ENCODE data around the gene AIF1.

AIF1 gene

DNA sequence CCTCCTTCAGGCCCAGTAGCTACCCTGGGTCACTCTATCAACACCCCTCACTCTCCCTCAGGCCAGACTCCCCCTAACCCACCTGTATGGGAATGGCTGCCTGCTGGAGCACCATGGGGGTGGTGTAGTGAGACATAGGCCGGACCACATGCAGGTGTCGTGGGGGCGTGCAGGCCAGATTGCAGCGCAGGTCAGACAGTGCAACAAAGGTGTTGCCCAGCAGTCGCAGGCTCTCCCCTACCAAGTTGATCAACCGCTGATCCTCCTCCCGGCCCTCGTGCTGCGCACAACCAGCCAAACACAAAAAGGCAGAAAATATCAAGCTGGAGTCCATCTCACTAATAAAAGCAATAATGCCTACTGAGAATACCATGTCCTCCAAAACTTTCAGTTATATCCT lies 30.3 kb downstream of the AIF1 start:
- no peak for DNase-seq

GRCh38 chr6:31651602-31652191 lies 36.7 kb downstream of the AIF1 start:
- no peak for DNase-seq

GRCh38 chr6:31652925-31653724 lies 38.1 kb downstream of the AIF1 start:
- peak; percentile 95 for DNase-seq

DNA sequence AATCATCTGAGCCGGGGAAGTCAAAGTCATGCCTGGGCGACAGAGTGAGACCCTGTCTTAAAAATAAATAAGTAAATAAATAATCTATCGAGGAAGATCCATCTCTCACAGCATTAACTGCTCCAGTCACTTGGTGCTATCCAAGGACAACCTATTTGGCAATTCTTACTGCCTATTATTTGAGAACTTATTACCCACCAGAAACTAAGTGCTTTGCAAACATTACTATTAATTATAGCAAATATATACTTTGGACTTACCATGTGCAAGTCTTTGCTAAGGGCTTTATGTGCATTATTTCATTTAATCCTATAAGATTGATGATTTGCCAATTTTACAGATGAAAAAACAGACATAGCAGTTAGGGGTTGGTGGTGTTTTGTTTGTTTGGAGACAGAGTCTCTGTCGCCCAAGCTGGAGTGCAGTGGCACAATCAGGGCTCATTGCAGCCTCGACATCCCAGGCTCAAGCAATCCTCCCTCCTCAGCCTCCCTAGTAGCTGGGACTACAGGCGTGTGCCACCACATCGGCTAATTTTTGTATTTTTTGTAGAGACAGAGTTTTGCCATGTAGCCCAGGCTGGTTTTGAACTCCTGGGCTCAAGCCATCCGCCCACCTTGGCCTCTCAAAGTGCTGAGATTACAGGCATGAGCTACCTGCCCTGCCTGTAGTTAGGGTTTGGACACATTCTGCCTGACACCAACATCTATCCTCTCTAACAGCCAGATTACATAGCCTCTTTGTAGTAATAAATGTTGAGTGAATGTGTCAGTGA lies 39.7 kb downstream of the AIF1 start:
- no peak for DNase-seq

- DNase-seq, result no peak
Observed at GRCh38 chr6:31655349-31656237, 40.6 kb downstream of the AIF1 start, which contains the start of gene APOM. APOM (plus strand) TSS chr6:31655894; CDS start chr6:31655967, 73 bp downstream.

GRCh38 chr6:31657406-31658157 lies 42.5 kb downstream of the AIF1 start:
- DNase-seq, result no peak

- DNase-seq, result no peak
Observed at GRCh38 chr6:31658158-31658688, 43.2 kb downstream of the AIF1 start.

- DNase-seq, result no peak
Observed at GRCh38 chr6:31658983-31659648, 44.1 kb downstream of the AIF1 start.

DNA sequence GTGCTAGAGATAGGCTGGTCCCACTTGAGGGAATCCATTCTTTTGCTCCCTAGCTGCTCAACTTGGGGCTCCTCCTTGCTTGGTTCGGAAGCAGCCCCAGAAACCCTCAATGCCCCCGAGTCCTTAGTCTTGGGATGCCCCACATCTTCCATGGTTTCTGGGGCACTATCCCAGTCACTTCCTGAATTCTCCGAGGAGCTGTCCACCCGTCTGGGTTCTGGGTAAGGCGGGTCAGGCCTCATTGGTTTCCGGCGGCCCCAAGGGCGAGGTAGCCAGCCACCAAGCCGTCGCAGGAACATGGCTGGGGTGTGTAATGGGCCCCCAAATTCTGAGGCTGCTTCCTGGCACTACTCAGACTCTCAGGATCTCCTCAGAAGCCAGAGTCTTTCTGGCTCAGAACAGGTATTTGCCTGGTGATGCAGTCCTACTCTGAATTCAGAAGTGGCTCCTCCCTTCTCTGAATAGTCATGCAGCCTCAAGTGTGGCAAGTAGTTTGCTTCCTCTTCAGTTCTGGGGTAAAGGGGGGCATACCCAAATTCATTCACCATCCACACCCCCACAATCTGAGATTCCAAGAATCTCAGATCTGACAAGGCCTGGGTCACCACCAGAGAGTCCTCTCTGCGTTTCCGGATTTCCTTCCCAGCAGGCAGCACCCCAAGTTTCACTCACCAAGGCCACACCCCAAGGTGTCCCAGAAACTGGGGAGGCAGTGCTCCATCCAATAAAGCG lies 44.8 kb downstream of the AIF1 start:
- DNase-seq, result no peak

DNA sequence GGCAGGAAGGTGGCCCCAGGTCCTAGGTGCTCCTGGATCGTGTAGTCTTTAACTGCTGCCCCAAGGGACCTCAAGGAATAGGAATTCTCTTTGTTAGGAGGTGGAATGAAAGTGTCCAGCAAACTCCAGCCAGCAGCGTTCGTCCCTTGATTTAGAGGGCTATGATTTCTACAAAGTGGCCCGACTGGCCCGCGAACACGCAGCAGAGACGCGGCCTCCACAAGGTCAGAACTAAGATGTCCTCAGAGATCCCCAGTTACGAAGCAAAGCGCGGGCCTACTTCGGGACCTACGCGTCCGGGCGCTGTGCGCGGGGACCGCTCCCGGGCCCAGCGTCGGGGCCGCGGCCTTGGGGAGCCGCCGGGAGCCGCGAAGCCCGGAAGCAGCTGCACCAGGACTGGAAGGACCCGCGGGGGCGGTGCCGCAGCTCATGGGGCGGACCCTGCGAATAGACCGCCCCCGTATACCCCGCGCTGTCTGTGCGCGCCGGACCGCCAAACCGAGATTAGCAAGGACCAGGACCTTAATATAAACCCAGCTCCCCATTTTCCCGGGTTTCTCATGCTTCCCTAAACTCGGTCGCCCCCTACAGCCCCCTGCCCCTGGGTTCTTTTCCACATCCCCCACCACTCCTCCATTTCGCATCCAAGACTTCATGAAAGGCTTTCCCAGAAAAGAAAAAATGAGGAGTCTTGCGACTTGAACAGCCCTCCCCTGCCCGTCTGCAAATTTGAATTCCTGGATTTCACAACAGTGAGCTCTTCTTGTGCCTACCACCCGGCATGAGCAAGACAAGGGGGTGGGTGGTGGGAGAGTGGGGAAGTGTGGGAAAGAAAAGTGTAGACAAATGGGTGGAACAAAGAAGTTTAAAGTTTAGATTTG lies 45.6 kb downstream of the AIF1 start, which contains the start of gene C6orf47:
TSS of gene C6orf47 (minus strand) at position 398 of the 881 bp plus-strand sequence. CDS start 831 bp downstream, outside the sequence.
- DNase-seq, result peak; percentile 52

GRCh38 chr6:31661262-31662123 lies 46.5 kb downstream of the AIF1 start:
- DNase-seq, result no peak

DNA sequence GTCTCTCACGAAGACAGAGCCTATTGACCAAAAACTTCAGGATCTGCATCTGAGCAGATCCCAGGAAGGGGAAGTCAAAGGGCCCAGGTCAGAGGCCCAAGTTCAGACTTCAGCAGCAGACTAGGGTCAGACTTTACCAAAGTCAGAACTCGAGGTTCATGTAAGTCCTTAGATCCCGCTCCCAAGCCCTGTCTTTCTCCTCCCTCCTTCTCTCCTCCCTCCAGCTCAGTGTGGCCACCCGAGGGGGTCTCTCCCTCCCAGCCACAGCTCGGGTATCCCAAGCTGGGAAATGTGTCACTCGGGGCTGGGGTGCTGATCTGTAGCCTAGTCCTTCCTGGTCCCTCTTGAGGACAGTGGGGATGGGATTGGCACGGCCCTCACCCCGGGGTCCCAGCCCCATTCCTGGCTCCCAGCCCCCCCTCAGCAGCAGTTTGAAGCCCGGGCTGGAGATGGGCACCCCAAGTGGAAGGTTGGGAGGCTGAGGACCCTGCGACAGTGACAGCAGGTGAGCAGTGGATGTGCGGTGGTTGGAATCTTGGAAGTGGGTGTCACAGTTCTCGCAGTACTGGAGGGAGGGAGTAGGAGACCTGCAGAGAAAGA lies 47.2 kb downstream of the AIF1 start:
- no peak for DNase-seq

DNA sequence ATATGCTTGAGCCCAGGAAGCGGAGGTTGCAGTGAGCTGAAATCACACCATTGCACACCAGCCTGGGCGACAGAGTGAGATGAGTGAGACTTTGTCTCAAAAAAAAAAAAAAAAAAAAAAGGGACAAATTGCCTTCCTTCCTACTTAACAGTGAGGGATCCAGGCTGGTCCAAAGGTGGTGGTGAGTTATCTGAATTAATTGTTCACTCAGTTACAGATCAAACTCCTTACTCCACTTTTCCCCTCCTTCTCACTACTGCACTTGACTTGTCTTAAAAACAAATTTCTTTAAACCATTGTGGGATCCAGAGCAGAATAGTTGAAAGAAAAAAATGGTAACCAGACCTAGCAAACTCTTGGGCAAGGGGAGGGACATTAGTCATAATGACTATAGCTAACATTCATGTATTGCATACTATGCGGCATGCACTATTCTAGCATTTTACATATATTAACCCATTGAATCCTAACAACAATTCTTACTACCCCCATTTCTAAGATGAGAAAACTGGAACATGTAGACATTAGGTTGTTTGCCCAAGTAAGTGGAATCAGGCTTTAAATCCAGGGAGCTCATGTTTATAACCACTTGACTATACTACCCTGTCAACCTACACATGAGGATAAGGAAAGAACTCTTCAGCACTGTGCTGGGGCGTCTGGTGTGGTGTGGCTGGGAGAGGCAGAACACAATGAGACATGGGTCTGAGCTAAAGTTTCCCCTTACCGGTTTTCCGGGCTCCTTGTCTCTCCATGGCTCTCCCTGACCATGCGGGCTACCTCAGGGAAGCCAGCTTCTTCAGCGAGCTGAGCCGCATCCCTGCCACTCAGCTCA lies 48.3 kb downstream of the AIF1 start:
- no peak for DNase-seq

DNA sequence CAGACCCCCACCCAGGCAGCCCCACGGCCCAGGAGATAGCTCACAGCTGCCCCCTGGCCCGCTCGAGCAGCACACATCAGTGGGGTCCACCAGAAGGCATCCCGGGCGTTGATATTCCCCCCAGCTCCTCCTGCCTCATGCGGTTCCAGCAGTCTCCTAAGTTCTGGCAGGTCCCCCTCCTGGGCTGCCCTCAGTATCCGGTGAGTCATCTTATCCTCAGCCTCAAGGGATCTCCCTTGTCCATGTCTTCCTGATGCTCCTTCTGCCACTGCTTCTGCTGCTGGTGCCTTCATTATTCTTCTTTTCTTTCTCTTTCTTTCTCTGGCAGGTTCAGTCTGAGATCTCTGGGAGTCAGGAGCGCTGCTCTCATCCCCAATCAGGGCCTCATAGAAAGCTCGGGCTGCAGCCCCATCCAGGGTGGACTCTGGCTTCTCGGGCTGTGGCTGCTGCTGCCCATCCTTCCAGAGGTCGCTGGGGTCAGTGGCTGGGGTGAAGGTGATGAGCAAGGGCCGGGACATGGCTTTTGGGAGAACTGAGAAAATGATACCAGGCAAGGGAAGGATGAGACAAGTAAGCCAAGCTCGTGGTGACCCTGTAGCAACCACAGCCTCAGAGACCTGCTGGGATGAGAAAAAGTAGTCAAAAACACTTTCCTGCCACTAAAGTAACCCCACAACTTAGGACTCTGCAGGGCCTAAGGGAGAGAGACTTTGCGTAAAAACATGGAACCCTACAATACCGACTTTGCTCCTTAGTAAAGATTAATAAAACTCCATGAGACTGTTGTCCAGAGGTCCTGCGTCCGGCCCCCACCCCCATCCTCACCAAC lies 49.1 kb downstream of the AIF1 start:
- no peak for DNase-seq

DNA sequence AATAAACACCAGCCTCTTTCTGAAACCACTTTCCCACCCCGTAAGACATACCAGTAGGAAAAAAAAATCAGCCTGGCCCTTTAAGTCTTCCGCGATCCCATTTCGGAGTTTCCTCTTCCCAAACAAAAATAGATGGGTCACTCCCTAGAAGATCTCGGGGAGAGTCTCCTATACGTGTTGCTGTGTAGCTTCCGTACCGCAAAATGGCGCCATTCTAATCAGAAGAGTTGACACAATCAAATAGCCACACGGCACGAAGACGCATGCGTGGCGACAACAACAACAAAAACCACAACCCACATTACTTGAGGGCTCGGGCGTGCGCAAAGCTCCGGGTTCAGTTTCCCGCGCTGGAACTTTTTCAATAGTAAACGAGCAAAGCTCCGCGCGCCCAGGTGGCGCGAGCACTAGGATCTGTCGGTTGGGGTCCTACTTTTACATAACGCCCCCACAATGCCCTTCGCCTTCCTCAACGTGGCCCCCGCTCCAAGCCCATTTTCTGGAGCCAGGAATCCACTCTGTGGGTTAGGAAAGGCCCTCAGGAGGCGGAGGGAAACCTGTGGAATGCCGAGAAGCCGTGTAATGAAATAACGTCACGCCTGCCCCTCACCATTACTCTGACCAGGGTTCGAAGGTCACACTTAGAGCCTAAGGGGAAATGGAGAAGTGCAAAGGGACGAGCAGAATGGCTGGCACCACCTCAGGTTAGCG lies 49.9 kb downstream of the AIF1 start, which contains the start of gene GPANK1:
TSS of gene GPANK1 (minus strand) at position 208 of the 711 bp plus-strand sequence. CDS start 519 bp downstream, outside the sequence.
- DNase-seq, result peak; percentile 91
